Measurements from ENCODE around the gene ELMO3. TPM values are rescaled to one million over a fixed set of nuclear protein-coding genes. Genes with fewer than 3 reads are reported as not detected.
A peak's percentile ranks its signal among the peaks of the same experiment; 100 is the strongest.

ELMO3 gene
- total RNA-seq, 1 experiment from 2014 or later: 0.48 TPM

GRCh38 chr16:67163164-67163998 is 35.5 kb upstream of the ELMO3 start:
- peak; percentile 66 for DNase-seq (ENCODE audit: low read depth)

GRCh38 chr16:67163999-67164558 is 34.9 kb upstream of the ELMO3 start:
- DNase-seq (ENCODE audit: low read depth): no peak

GRCh38 chr16:67164599-67165061 is 34.3 kb upstream of the ELMO3 start, which contains the start of gene HSF4:
HSF4 (plus strand) TSS chr16:67164745; CDS start chr16:67164812, 67 bp downstream.
- DNase-seq (ENCODE audit: low read depth): peak; percentile 56

GRCh38 chr16:67165121-67166078 is 33.5 kb upstream of the ELMO3 start:
- no peak for DNase-seq (ENCODE audit: low read depth)

GRCh38 chr16:67166110-67166547 is 32.8 kb upstream of the ELMO3 start:
- no peak for DNase-seq (ENCODE audit: low read depth)

- no peak for DNase-seq (ENCODE audit: low read depth)
These were observed 32.2 kb upstream of the ELMO3 start for GRCh38 chr16:67166598-67167168.

- no peak for DNase-seq (ENCODE audit: low read depth)
These were observed 31.3 kb upstream of the ELMO3 start for GRCh38 chr16:67167588-67167987.

- no peak for DNase-seq (ENCODE audit: low read depth)
These were observed 29.9 kb upstream of the ELMO3 start for GRCh38 chr16:67169011-67169451.

GRCh38 chr16:67169642-67170167 is 29.2 kb upstream of the ELMO3 start:
- no peak for DNase-seq (ENCODE audit: low read depth)

GRCh38 chr16:67170168-67170948 is 28.6 kb upstream of the ELMO3 start, which contains the start of gene NOL3:
NOL3 (plus strand) TSS chr16:67170538.
- DNase-seq (ENCODE audit: low read depth): peak; percentile 84

GRCh38 chr16:67170949-67171649 is 27.8 kb upstream of the ELMO3 start:
- peak; percentile 43 for DNase-seq (ENCODE audit: low read depth)

- DNase-seq (ENCODE audit: low read depth): no peak
These were observed 25.6 kb upstream of the ELMO3 start for GRCh38 chr16:67173323-67173722.

GRCh38 chr16:67173808-67174705 is 24.9 kb upstream of the ELMO3 start:
- peak; percentile 90 for DNase-seq (ENCODE audit: low read depth)

GRCh38 chr16:67174706-67175231 is 24.2 kb upstream of the ELMO3 start:
- no peak for DNase-seq (ENCODE audit: low read depth)

GRCh38 chr16:67176662-67177061 is 22.3 kb upstream of the ELMO3 start:
- DNase-seq (ENCODE audit: low read depth): no peak

- DNase-seq (ENCODE audit: low read depth): peak; percentile 59
These were observed 20.9 kb upstream of the ELMO3 start for GRCh38 chr16:67177743-67178699.

- no peak for DNase-seq (ENCODE audit: low read depth)
These were observed 19.4 kb upstream of the ELMO3 start for GRCh38 chr16:67179421-67180080.

Measured in RPMI7951 (cell line).